HG03460 (cell line): ENCODE results near the gene SPAG6.

Source experiments
- ATAC-seq: cut with Tn5 transposase; IDR thresholded peaks from one replicate; pipeline ENCODE4 v1.9.1; 2021; ENCODE audit not compliant: unreplicated experiment

The SPAG6 gene

DNA sequence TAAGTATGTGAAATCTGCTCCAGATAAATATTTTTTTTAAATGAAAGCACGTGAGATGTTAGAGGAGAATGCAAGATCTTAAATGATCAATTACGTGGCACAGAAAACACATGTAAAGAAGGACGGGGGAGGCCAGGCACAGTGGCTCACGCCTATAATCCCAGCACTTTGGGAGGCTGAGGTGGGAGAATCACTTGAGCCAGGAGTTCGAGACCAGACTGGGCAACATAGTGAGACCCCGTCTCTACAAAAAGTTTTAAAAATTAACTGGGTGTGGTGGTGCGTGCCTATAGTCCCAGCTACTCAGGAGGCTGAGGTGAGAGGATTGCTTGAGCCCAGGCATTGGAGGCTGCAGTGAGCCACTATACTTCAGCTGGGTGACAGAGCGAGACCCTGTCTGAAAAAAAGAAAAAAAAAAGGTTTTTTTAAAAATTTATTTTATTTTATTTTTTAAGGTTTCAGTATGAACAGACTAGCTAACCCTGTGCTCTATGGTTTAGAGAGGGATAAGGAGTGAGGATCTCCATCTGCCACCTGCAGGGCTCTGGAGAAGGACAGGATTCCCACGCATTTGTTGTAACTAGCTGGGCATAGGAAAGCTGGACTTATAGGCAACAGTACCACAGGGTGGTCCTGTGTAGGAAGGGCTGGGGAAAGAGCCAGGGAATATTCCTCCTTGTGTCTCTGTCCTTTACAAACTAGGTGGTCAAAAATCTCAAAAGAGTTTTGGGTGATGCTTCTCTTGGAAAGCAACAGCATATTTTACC, 113.2 kb downstream of the SPAG6 start:
- no peak for ATAC-seq

DNA sequence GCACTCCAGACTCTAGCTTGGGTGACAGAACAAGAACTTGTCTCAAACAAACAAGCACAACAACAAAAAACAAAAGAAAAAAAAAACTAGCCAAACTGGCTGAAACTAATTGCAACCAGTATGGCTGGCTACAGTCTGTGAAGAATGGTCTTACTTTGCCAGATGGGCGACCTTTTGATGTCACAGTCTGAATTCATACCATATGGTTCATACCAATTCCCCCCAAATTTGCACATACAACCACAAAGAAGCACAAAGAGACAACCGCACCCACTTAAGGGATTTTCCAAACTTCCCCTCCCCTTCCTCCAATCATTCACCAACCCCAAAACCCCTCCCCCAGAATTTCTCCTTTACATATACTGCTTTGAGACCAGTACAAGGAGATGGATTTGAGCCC, 114.2 kb downstream of the SPAG6 start:
- no peak for ATAC-seq

DNA sequence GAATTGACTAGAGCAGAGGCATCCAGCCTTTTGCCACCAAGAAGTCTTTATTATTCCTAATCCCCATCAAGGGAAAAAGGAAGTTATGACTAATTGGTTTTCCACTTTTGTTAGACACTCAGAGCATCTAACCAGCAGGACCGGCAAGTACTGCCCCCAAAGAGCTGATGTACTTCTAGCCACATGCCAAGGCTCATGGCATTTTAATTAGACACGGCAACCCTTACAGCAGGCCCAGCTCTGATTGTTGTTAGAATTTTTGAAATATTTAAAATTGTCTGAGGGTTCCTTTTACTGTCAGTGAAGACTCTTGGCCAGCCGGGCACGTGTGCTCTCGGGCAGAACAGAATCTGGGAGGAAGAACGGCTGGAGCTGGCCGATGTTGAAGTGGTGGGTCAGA, 114.8 kb downstream of the SPAG6 start:
- no peak for ATAC-seq

DNA sequence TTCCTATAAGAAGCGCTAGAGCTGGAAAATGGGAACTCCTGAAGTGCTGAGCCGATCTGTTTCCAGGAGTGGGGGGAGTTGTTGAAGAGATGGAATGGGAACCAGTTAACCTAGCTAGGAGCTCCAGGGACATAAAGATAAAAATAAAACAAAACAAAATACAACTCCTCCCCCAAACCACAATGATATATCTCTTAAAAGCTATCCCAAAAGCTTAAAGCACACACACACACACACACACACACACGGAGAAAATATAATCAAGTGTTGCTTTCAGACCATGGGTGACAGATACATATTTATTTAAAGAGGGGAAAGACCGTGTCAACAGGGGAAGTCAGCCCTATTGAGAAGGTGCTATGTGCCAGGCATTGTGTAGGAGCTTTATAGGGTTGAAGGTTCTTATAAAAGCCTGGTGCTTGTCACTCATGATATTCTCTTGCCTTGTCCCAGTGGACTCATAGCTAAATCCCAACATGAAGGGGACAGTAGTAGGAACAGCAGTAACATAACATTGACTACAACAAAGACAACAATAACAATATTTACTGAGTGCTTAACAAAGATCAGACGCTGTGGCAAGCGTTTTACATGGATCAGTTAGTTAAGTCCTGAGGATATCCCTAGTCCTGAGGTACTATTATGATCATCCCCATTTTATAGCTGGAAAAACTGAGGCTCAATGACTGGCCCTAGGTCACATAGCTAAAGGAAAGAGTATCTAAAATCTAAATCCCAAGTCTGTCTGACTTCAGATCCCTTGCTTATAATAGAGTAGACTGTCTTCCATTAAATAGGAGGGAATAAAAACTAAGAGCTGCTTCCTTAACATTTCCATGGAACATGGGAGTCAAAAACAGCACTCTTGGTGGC, 115.5 kb downstream of the SPAG6 start:
- no peak for ATAC-seq

DNA sequence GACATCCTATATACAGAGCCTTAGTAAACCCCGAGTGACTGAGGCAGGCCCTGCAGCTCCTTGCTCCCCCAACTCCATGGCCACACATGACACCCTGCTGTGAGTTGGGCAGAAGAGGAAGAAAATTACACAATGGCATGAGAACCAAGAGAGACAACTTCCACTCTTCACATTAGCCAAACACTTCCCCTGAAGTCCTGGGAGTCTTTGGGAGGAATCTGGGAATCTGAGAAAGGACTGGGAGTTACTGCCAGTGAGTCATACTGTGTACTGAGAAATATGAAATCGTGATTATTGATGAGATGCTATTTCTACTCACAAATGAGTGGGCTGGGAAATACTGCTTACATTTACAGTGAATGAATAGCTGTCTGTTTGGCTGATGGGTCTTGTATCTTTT, 116.6 kb downstream of the SPAG6 start:
- ATAC-seq, result no peak

DNA sequence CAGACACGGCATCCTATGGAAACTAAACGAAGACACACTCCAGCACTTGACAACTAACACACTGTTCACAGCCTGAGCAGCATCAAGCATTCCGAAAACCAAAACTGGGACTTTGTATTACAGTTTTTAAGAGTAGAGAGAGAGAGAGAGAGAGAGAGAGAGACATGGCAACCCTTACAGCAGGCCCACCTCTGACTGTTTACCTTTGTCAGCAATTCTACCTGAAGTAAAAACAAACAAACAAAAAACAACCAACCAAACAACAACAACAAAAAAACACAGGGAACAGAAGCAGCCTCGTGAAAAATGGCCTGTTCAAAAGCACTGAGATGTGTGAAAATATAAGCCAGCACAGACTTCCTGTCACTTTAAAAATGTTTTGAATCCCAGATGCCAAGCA, 118.0 kb downstream of the SPAG6 start:
- no peak for ATAC-seq

DNA sequence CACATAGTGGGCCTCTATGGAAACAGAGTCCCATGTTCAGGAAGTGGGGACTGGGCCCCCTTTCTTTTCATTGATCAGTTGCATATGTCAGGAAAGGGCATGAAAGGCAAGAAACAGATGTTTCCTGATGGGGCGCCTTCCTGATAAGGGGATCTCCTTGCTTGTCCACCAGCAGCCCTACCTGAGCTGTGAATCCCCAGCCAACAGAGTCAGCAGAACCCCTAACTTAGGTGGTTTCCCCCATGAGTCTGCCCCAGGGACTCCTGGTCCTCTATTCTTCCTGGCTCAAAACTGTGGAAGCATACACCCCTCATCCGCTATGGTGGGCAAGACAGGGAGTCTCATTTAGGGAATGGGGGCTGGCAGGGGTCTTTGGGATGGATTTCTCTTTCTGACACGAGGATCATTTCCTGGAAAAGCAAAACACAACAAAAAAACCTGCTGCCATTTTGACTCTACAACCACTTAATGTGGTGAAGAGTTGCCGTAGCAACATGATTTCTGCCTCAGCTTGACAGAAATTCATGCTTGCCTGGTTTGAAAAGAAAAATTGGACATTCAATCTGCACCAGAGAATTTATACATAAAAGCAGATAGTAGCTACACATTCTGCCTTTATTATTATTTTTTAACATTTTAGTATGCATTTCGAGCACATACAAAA, 119.8 kb downstream of the SPAG6 start:
- ATAC-seq, result no peak

DNA sequence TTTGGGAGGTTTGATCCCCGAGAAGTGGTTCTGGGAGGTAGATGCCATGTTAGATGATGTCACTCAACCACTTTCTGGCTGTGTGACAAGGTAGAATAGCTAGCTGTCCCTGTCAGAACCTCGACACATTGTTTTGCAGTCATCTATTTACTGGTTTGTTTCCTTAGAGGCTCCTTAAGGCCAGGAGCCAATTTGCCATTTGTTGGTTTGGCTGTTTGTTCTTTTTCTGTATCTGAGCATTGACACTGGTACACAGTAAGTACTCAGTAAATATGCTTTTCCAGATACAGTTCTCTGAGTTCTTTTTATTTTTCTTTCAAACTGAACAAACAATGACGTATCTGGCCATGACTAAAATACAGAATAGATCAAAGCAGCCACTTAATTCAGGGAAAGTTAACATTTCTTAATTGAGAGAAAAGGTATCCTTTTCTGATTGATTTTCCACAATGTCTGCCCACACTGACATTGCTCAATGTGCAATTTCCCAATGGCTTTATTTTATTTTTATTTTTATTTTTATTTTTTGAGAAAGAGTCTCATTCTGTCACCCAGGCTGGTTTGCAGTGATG, 121.6 kb downstream of the SPAG6 start:
- ATAC-seq, result no peak
